Psoas muscle (tissue), 8 donors: Measurements from ENCODE around the gene NPRL2. TPM values are rescaled to one million over a fixed set of nuclear protein-coding genes. Genes with fewer than 3 reads are reported as not detected.

Experiments used
- ATAC-seq, 4 donors: fragments of 200-7000 bp; cut with Tn5 transposase; one replicate each; pipeline ENCODE4 v1.9.1; 2020; ENCODE audit warnings: moderate library complexity in 3 of 4, mild to moderate bottlenecking in 2 of 4
- DNase-seq, 2 donors: peaks; one replicate each; pipeline ENCODE4 v3.0.0-alpha.2; 2020
- H3K27ac ChIP-seq: fragments of 200-600 bp; one replicate; pipeline ENCODE4 v1.8.0; 2022
- H3K27me3 ChIP-seq, 3 donors: fragments of 200-600 bp in 1 of 3; one replicate each; pipeline versions ENCODE4 v1.6.1 to v1.8.0; 2013 to 2022; ENCODE audit warnings: low read length in 2 of 3, mild to moderate bottlenecking in 2 of 3, moderate library complexity in 1 of 3; ENCODE audit not compliant: insufficient read depth in 3 of 3
- H3K36me3 ChIP-seq, 2 donors: fragments of 200-600 bp in 1 of 2; one replicate each; pipeline versions ENCODE4 v1.6.1 to v1.8.0; 2013 to 2022; ENCODE audit warnings: low read depth in 1 of 2, mild to moderate bottlenecking in 1 of 2, moderate library complexity in 1 of 2; ENCODE audit not compliant: insufficient read depth in 1 of 2
- H3K4me1 ChIP-seq: fragments of 200-600 bp; one replicate; pipeline ENCODE4 v1.8.0; 2022
- H3K4me3 ChIP-seq: fragments of 200-600 bp; one replicate; pipeline ENCODE4 v1.8.0; 2022; ENCODE audit warnings: mild to moderate bottlenecking
- H3K9me3 ChIP-seq: fragments of 200-600 bp; one replicate; pipeline ENCODE4 v1.8.0; 2022
- WGBS, 3 donors: extraction: QIAGEN DNeasy Blood & Tissue Kit; methylation state at CpG; one replicate each; pipeline versions ENCODE4 v1.1.6 to v1.1.7; 2013; 5-methylcytosine and 5-hydroxymethylcytosine counted together
- intact Hi-C, 2 donors: fragments of 100-400 bp; cut with DNase I; formaldehyde crosslinking; loops; one replicate each; pipeline versions ENCODE4 v1.11.0 to v1.14.2; 2022
- polyA plus RNA-seq, 3 donors: library from polyadenylated mRNA; stranded (reverse); fragments of 200-250 nt; gene quantifications; one replicate each; pipeline ENCODE4 v1.2.3, GENCODE V29; 2013
- total RNA-seq, 4 donors: library from RNA; stranded (reverse); fragmentation: NEBNext Ultra II Directional in 2 of 4; extraction: Animal tissue kit (Norgen Biotek cat#: 25700) in 2 of 4; gene quantifications; one replicate each; pipeline versions ENCODE4 v1.2.1 to v1.2.4, GENCODE V29; 2021 to 2023
- TF ChIP-seq, protein P1 (sequence below): fragments of 200-600 bp; IDR thresholded peaks from one replicate; pipeline ENCODE4 v1.8.0; 2022; ENCODE audit warnings: antibody characterized with exemption
- donor health status: healthy with polysubstance abuse.
- donor health status: DM: no; HTN: no; CAD: no; lungs with moderate emphysema.
- donor health status: Bipolar disorder and iron deficiency.
- donor health status: healthy.
- donor health status: DM: yes; HTN: yes; CAD: no.
- donor health status: DM: no; HTN: no; CAD: no.
- donor health status: DM: no; HTN: no; CAD: no.
- donor health status: DM: yes; HTN: yes; CAD: no.

The NPRL2 gene
- total and polyA plus RNA-seq, 7 donors = 16.1 to 36.6 (median 21.6) TPM

DNA sequence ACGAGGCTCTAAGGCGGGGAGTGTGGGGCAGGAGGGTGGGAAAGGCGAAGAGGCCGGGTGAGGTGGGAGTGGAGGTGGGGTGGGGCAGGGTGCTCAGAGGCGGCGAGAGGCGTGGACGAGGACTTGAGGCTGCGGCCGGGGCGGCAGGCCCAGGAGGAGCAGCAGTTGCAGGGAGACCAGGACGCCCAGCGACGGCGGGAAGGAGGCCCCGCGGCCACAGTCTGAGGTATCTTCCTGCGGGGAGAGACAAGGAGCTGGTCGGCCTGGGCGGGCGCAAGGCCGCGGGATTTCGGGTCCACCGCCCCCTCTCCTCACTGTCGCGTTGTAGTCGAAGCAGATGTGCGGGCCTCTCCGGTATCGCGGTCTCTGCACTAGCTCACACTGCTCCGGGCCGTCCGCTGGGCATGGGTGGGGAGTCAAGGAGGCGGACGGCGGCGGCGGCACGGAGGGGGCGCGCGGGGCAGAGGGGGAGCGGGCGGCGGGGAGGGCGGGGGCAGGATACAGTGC, 14.1 kb upstream of the NPRL2 start:
- no peaks in the 10 kb centered on the region for H3K27me3 ChIP-seq
- peak in 1 of 2 donors; percentile 63 for DNase-seq
- TF ChIP-seq, protein P1, sequence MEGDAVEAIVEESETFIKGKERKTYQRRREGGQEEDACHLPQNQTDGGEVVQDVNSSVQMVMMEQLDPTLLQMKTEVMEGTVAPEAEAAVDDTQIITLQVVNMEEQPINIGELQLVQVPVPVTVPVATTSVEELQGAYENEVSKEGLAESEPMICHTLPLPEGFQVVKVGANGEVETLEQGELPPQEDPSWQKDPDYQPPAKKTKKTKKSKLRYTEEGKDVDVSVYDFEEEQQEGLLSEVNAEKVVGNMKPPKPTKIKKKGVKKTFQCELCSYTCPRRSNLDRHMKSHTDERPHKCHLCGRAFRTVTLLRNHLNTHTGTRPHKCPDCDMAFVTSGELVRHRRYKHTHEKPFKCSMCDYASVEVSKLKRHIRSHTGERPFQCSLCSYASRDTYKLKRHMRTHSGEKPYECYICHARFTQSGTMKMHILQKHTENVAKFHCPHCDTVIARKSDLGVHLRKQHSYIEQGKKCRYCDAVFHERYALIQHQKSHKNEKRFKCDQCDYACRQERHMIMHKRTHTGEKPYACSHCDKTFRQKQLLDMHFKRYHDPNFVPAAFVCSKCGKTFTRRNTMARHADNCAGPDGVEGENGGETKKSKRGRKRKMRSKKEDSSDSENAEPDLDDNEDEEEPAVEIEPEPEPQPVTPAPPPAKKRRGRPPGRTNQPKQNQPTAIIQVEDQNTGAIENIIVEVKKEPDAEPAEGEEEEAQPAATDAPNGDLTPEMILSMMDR = no peak
- peak overlapping the region; percentile 57 for H3K4me3 ChIP-seq
- H3K27ac ChIP-seq = no peak overlapping the region
- no peaks in the 10 kb centered on the region for H3K36me3 ChIP-seq
- WGBS, 3 donors = 28 to 39% (median 32%) methylated on average over 45 to 48 of the region's 48 CpGs
- intact Hi-C loops = loop anchor here in 1 of 2 donors (5.0 kb wide), 1 partner anchor 173 kb away; no protein-coding TSS in a partner anchor
- no peaks in the 10 kb centered on the region for H3K9me3 ChIP-seq
- no peaks in the 10 kb centered on the region for H3K4me1 ChIP-seq
- ATAC-seq = peak; percentile 14 to 51 (median 34)

DNA sequence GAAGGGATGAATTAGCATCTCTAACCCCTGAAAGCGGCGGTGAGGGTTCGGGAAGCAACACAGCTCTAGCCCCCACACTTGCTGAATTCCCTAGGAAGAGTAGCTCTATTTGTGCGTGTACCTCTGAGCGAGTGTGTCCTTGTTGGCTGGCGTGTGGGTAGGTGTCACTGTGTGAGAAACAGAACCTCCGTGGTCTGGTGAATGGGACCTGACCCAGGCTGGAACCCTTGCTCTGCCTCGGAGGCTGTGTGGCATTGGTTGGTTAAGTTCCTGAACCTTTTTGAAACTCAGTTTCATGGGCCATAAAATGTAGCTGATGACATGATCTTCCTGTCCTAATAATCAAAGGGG, 9.2 kb upstream of the NPRL2 start:
- ATAC-seq (peak in 2 of 4 donors; percentile 1 to 3), DNase-seq (no peak)
- peak overlapping the region; percentile 36 for H3K27ac ChIP-seq
- H3K36me3 ChIP-seq = peaks cover 0 to 25% of the 10 kb centered on the region in 2 donors
- intact Hi-C loops = no loop called here
- no peaks in the 10 kb centered on the region for H3K27me3 ChIP-seq
- peak overlapping the region; percentile 82 for H3K4me3 ChIP-seq
- 25 to 29% (median 28%) methylated on average over 8 of the region's 8 CpGs for WGBS, 3 donors
- no peaks in the 10 kb centered on the region for H3K9me3 ChIP-seq
- H3K4me1 ChIP-seq = peaks cover 37% of the 10 kb centered on the region
- TF ChIP-seq, protein P1 = no peak

DNA sequence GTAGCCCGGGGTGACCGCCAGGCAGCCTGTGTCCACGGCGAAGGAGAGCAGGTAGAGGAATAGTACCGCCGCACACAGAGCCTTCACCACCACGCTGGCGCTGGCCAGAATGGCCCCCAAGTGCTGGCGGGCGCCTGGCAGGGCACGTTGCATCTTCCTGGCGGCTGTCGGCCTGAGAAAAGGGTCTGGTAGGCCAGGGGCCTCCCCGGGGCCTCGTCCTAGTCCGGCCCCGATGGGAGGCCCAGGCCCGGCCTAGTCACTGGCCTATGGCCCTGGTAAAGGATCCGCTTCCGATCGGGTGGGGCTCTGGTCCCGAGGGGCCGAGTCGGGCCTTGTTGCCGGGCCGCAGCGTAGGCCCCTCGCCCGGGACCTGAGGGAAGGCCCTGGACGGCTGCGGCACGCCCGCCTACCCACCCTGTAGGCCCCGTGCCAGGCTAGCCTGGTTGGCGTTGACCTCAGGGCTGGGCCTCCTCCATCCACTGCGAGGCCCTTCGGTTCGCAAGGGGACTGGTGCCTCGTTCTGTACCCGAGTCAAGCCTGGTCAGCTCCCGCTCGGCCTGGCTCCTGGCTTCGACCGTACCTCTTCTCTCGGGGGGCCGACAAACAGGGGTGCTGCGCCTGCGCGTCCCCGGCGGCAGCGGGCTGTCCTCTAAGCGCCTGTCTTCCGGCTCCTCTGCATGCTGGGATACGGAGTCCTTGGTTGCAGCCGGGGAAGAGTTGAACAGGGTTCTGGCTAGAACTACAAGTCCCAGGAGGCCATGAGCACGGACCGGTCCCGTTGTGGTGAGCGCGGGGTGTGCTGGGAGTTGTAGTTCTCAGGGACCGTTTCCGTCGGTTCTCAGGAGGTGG, 8.6 kb upstream of the NPRL2 start, which contains the start of gene TMEM115:
TSS of gene TMEM115 (minus strand) at position 611 of the 849 bp plus-strand sequence. CDS start at position 153, 458 bp downstream.
- Histone ChIP-seq H3K9me3 (no peaks in the 10 kb centered on the region), H3K27ac (peak within 1 kb of the TSS; percentile 95), H3K4me1 (peaks cover 37% of the 10 kb centered on the region), H3K4me3 (peak within 1 kb of the TSS; percentile 82), H3K27me3 (no peaks in the 10 kb centered on the region), H3K36me3 (peaks cover 0 to 31% of the 10 kb centered on the region in 2 donors)
- TF ChIP-seq, protein P1 = no peak
- peak; percentile 96 to 98 (median 96) for ATAC-seq
- 0 to 1% (median 1%) methylated on average over 53 to 64 of the region's 64 CpGs for WGBS, 3 donors
- intact Hi-C loops = no loop called here
- peak; percentile 96 to 98 for DNase-seq

DNA sequence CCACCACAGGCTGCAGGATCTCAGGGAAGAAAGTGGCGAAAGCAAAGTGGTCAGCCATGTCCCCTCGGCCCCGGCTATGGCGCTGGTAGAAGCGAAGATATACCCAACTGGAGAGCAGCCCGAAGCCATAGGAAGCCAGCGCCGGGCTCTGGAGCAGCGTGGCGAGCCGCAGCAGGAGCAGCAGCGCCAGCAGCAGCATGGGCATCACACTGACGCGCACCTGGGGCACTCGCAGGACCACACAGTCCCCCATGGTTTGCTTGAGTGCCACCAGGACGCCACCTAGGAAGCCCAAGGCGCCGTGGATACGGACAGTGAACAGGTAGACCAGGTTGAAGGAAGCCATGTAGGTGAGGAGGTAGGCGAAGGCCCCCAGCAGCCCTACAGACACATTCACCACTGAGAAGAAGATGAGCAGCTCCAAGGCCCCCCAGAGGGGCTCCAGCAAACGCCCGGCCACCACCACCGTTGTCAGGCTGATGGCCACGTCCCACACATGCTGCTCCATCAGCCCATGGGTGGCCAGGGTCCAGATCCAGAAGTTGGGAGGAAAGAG, 7.9 kb upstream of the NPRL2 start:
- Histone ChIP-seq H3K4me1 (peaks cover 44% of the 10 kb centered on the region), H3K27me3 (no peaks in the 10 kb centered on the region), H3K9me3 (no peaks in the 10 kb centered on the region), H3K4me3 (peak overlapping the region; percentile 82), H3K36me3 (peaks cover 4 to 38% of the 10 kb centered on the region in 2 donors), H3K27ac (peak overlapping the region; percentile 95)
- intact Hi-C loops = no loop called here
- no peak for DNase-seq
- 39 to 45% (median 41%) methylated on average over 23 to 24 of the region's 24 CpGs for WGBS, 3 donors
- TF ChIP-seq, protein P1 = no peak
- no peak for ATAC-seq
